Measurements from ENCODE around the gene GMDS.

GMDS gene

DNA sequence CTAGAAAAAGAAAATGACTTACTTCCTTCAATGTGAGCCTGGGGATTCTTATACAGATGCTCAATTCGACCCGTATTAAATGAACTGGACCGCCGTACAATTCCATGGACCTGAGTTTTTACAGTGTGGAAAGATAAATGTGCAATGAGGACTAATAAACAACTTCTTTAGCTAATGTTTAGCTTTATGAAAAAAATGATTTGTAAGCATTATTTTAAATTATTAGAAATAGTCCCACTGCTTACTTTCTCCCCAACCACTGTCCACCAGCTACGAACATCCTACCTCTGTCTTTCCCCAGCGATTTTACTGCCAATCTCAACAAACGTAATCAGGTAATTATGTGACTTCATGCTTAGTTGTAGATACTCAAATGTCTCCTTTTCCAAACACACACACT lies 128.0 kb downstream of the GMDS start:
- TF ChIP-seq, protein P1, sequence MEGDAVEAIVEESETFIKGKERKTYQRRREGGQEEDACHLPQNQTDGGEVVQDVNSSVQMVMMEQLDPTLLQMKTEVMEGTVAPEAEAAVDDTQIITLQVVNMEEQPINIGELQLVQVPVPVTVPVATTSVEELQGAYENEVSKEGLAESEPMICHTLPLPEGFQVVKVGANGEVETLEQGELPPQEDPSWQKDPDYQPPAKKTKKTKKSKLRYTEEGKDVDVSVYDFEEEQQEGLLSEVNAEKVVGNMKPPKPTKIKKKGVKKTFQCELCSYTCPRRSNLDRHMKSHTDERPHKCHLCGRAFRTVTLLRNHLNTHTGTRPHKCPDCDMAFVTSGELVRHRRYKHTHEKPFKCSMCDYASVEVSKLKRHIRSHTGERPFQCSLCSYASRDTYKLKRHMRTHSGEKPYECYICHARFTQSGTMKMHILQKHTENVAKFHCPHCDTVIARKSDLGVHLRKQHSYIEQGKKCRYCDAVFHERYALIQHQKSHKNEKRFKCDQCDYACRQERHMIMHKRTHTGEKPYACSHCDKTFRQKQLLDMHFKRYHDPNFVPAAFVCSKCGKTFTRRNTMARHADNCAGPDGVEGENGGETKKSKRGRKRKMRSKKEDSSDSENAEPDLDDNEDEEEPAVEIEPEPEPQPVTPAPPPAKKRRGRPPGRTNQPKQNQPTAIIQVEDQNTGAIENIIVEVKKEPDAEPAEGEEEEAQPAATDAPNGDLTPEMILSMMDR (IDR thresholded peaks at IDR 0.05; ENCODE audit: low read depth, low read length): no peak
- no peak for DNase-seq (ENCODE audit: extremely low read depth, low read depth)

DNA sequence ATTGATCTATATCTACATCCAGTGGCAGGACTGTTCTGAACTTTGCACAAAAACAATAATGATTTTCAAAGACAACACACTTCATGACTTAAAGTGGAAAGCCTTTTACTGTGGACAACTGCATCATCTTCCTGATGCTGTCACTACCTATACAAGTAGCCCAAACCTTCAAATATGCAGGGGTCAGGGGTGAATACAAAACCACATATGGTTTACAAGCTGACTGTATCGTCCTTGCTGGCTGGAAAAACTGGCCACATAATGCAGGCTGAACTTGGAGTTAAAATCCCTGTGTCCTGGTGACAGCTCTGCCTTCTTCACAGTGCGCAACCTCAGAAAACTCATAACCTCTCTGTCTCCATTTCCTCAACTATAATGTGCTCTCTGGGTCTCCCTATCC lies 128.9 kb downstream of the GMDS start:
- no peak for DNase-seq (ENCODE audit: extremely low read depth, low read depth)
- TF ChIP-seq, protein P1 (IDR thresholded peaks at IDR 0.05; ENCODE audit: low read depth, low read length): no peak

- TF ChIP-seq, protein P1 (IDR thresholded peaks at IDR 0.05; ENCODE audit: low read depth, low read length): no peak
- DNase-seq (ENCODE audit: extremely low read depth, low read depth): no peak
Observed at GRCh38 chr6:2114100-2114499, 131.3 kb downstream of the GMDS start.

DNA sequence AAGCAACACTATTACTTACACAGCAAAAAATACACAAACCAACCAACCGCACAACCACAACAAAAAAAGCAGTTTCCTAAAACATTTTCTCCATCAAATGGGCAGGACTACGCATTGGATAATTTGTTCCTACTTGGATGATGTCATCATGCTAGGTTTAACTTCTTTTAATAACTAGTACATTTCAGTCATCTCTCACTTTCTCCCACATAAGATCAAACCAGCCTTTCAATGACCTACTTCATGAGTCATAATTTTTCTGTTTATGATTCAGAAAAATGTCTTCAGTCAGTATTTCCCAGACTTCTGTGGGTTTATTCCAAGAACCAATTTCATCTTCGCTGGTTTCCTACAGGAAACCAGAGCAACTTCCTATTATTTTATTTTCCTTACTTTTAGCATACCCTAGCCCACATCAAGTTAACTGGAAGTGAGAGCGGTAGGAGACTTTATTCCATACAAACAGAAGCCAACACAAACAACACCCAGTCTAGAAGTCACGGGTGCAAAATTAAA lies 134.2 kb downstream of the GMDS start:
- TF ChIP-seq, protein P1 (IDR thresholded peaks at IDR 0.05; ENCODE audit: low read depth, low read length): no peak
- no peak for DNase-seq (ENCODE audit: extremely low read depth, low read depth)

- DNase-seq (ENCODE audit: extremely low read depth, low read depth): no peak
Observed at GRCh38 chr6:2110504-2110903, 134.9 kb downstream of the GMDS start.

DNA sequence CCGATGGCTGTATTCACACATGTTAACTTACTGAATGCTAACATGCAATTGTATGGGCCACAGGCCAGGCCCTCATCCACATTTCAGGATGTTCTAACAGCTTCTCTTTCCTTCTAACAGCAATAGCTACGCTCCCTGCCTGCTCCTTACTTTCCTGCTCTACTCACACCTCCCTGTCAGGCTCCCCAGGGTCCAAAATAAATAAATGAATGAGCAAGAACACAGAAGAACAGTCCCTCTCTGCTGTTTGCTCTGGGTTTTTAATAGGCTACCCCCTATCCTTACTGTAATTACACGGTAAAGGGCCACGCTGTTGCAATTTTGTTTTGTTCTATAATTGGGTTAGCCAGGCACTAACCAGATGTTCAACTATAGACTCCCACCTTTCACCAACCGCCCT lies 135.6 kb downstream of the GMDS start:
- TF ChIP-seq, protein P1 (IDR thresholded peaks at IDR 0.05; ENCODE audit: low read depth, low read length): no peak
- DNase-seq (ENCODE audit: extremely low read depth, low read depth): no peak

More at GRCh38 chr6:2110504-2110903, 134.9 kb downstream of the GMDS start:
- TF ChIP-seq, protein P1 (IDR thresholded peaks at IDR 0.05; ENCODE audit: low read depth, low read length): no peak

GRCh38 chr6:2108700-2109306 lies 136.6 kb downstream of the GMDS start:
- TF ChIP-seq, protein P1 (IDR thresholded peaks at IDR 0.05; ENCODE audit: low read depth, low read length): no peak
- DNase-seq (ENCODE audit: extremely low read depth, low read depth): no peak

Measured in AG09319 (cell line).